ENCODE results near the gene TNFAIP1.
A peak's percentile ranks its signal among the peaks of the same experiment; 100 is the strongest.

Gene TNFAIP1

DNA sequence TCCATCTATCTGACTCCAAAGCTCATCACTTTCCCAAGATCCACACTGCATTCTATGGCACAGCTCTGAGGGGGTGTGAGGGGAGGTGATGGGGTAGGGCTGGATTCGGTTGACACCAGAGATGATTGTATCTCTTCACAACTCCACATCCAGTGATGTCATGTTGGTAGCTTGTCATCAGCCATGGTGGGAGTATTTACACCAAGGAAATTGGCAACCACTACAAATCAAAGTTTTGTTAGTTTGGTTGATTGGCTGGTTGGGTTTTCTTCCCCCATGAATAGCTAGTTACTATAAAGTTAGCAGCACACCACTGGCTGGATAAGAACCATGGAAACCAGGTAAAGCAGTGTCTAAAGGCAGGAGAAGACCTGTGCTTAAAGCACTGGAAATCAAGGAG lies 55.4 kb downstream of the TNFAIP1 start:
- H3K4me3 ChIP-seq (replicated peaks; ENCODE audit: low read depth, low read length), result no peak overlapping the region
- TF ChIP-seq, protein P1, sequence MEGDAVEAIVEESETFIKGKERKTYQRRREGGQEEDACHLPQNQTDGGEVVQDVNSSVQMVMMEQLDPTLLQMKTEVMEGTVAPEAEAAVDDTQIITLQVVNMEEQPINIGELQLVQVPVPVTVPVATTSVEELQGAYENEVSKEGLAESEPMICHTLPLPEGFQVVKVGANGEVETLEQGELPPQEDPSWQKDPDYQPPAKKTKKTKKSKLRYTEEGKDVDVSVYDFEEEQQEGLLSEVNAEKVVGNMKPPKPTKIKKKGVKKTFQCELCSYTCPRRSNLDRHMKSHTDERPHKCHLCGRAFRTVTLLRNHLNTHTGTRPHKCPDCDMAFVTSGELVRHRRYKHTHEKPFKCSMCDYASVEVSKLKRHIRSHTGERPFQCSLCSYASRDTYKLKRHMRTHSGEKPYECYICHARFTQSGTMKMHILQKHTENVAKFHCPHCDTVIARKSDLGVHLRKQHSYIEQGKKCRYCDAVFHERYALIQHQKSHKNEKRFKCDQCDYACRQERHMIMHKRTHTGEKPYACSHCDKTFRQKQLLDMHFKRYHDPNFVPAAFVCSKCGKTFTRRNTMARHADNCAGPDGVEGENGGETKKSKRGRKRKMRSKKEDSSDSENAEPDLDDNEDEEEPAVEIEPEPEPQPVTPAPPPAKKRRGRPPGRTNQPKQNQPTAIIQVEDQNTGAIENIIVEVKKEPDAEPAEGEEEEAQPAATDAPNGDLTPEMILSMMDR (IDR thresholded peaks at IDR 0.05; ENCODE audit: low read length, missing control alignments), result no peak
- no peak for DNase-seq (ENCODE audit: low read depth)

DNA sequence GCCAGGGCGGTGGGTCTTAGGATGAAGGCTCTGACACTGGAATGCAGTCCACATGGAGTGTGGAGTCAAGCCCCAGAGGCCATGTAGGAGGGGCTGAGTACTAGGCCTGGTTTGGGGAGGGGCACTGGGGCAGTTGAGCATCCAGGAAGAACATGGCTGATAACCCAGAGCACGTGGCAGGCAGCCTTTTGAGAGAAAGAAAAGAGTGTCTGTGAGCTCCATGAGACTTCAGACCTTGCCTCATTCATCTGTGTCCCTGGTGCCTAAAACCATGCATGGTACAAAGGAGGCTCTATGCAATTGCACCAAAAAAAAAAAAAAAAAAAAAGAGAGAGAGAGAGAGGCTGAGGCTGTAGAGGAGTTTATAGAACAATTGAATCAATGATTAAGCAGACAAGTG lies 55.8 kb downstream of the TNFAIP1 start:
- DNase-seq (ENCODE audit: low read depth), result no peak
- H3K4me3 ChIP-seq (replicated peaks; ENCODE audit: low read depth, low read length), result no peak overlapping the region
- TF ChIP-seq, protein P1 (IDR thresholded peaks at IDR 0.05; ENCODE audit: low read length, missing control alignments), result no peak

- DNase-seq (ENCODE audit: low read depth), result no peak
- TF ChIP-seq, protein P1 (IDR thresholded peaks at IDR 0.05; ENCODE audit: low read length, missing control alignments), result no peak
- H3K4me3 ChIP-seq (replicated peaks; ENCODE audit: low read depth, low read length), result no peak overlapping the region
Measured at GRCh38 chr17:28392491-28392890, 56.9 kb downstream of the TNFAIP1 start.

- TF ChIP-seq, protein P1 (IDR thresholded peaks at IDR 0.05; ENCODE audit: low read length, missing control alignments), result no peak
- peak; percentile 28 for DNase-seq (ENCODE audit: low read depth)
Measured at GRCh38 chr17:28394337-28395116, 59.0 kb downstream of the TNFAIP1 start.

DNA sequence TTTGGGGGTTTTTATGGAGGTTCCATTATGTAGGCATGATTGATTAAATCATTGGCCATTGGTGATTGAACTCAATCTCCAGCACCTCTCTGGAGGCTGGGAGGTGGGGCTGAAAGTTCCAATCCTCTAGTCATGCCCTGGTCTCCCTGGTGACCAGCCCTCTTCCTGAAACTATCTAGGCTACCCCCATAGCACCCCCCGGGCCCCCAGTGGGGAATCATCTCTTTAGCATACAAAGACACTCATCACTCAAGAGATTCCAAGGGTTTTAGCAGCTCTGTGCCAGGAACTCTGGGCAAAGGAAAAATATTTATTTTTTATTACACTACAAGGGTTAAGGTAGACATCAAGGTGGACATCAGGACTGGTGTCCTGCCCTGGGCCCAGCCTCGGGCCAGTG lies 59.9 kb downstream of the TNFAIP1 start:
- TF ChIP-seq, protein P1 (IDR thresholded peaks at IDR 0.05; ENCODE audit: low read length, missing control alignments), result no peak
- H3K4me3 ChIP-seq (replicated peaks; ENCODE audit: low read depth, low read length), result no peak overlapping the region
- DNase-seq (ENCODE audit: low read depth), result no peak

More at GRCh38 chr17:28394337-28395116, 59.0 kb downstream of the TNFAIP1 start:
- H3K4me3 ChIP-seq (replicated peaks; ENCODE audit: low read depth, low read length), result no peak overlapping the region

- no peak for DNase-seq (ENCODE audit: low read depth)
- no peak overlapping the region for H3K4me3 ChIP-seq (replicated peaks; ENCODE audit: low read depth, low read length)
- TF ChIP-seq, protein P1 (IDR thresholded peaks at IDR 0.05; ENCODE audit: low read length, missing control alignments), result no peak
Measured at GRCh38 chr17:28395968-28396367, 60.4 kb downstream of the TNFAIP1 start.
